Caco-2 (cell line): ENCODE results near the gene MPPED1. TPM values are rescaled to one million over a fixed set of nuclear protein-coding genes. Genes with fewer than 3 reads are reported as not detected.

Experiments
- BruUV-seq: library from RNA; stranded (reverse); fragments of 400-500 nt; replicated peaks from 2 replicates; lab custom pipeline; 2021; lab: Mats Ljungman, UMichigan
- CTCF ChIA-PET: fragments of 300-600 bp; sonication (Branson Sonifier 250); formaldehyde crosslinking; loops from one replicate; lab custom pipeline; 2022; ENCODE audit warnings: antibody characterized with exemption; lab: Charles Lee
- POLR2A ChIA-PET: fragments of 300-600 bp; sonication (Branson Sonifier 250); formaldehyde crosslinking; loops from one replicate; lab custom pipeline; 2022; ENCODE audit warnings: antibody characterized with exemption; lab: Charles Lee
- DNase-seq, 2 experiments: peaks; one replicate each; pipeline versions ENCODE4 v3.0.0 to v3.0.0-alpha.2; 2020 to 2022
- H3K27me3 ChIP-seq: replicated peaks from 2 replicates; pipeline ENCODE4 v1.6.0; 2011; ENCODE audit warnings: low read length; ENCODE audit not compliant: control insufficient read depth, insufficient read depth
- H3K36me3 ChIP-seq: 2 replicates; pipeline ENCODE4 v1.5.1; 2011; ENCODE audit warnings: low read length; ENCODE audit not compliant: control insufficient read depth, insufficient read depth
- H3K4me1 ChIP-seq: fragments of 250-450 bp; sonication (Bioruptor Pico); 2 replicates; pipeline ENCODE4 v1.5.1; 2020; ENCODE audit warnings: mild to moderate bottlenecking
- H3K4me3 ChIP-seq: 2 replicates; pipeline ENCODE4 v1.5.1; 2011; ENCODE audit warnings: low read depth, mild to moderate bottlenecking, control low read depth, low read length
- H3K9me3 ChIP-seq: fragments of 250-450 bp; sonication (Bioruptor Pico); 2 replicates; pipeline ENCODE4 v1.5.1; 2020; ENCODE audit warnings: mild to moderate bottlenecking, moderate library complexity
- H3K27ac Mint-ChIP-seq: one replicate; pipeline ENCODE4 v1.8.0; 2022; ENCODE audit warnings: mixed read lengths; ENCODE audit not compliant: unreplicated experiment
- H3K27me3 Mint-ChIP-seq: one replicate; pipeline ENCODE4 v1.8.0; 2022; ENCODE audit warnings: mixed read lengths; ENCODE audit not compliant: insufficient read depth, unreplicated experiment
- H3K36me3 Mint-ChIP-seq: one replicate; pipeline ENCODE4 v1.8.0; 2022; ENCODE audit warnings: mild to moderate bottlenecking, mixed read lengths; ENCODE audit not compliant: insufficient read depth, unreplicated experiment
- H3K4me1 Mint-ChIP-seq: one replicate; pipeline ENCODE4 v1.8.0; 2022; ENCODE audit warnings: low read depth, mixed read lengths; ENCODE audit not compliant: unreplicated experiment
- H3K4me3 Mint-ChIP-seq: one replicate; pipeline ENCODE4 v1.8.0; 2022; ENCODE audit warnings: mild to moderate bottlenecking, moderate library complexity, mixed read lengths; ENCODE audit not compliant: unreplicated experiment
- H3K9me3 Mint-ChIP-seq: one replicate; pipeline ENCODE4 v1.8.0; 2022; ENCODE audit warnings: mixed read lengths; ENCODE audit not compliant: unreplicated experiment
- intact Hi-C: fragments of 100-400 bp; cut with micrococcal nuclease; formaldehyde crosslinking; loops from one replicate; pipeline ENCODE4 v1.10.0; 2022; ENCODE audit not compliant: unreplicated experiment
- total RNA-seq: library from RNA; stranded (reverse); gene quantifications from 2 replicates; pipeline ENCODE4 v1.2.3, GENCODE V29; 2022
- TF ChIP-seq, protein P1 (sequence below), 2 experiments: fragments of 200-600 bp in 1 of 2; IDR thresholded peaks; 1 replicate in 1 of 2; 2 replicates in 1 of 2; pipeline versions ENCODE4 v1.5.1 to v1.8.0; 2011 to 2022; ENCODE audit warnings: antibody characterized with exemption in 1 of 2, control low read depth in 1 of 2, inconsistent platforms in 1 of 2, low read depth in 1 of 2, low read length in 1 of 2, mild to moderate bottlenecking in 1 of 2, moderate library complexity in 1 of 2; ENCODE audit not compliant: insufficient read depth in 1 of 2, severe bottlenecking in 1 of 2, unreplicated experiment in 1 of 2

MPPED1 gene
- total RNA-seq, 1 experiment from 2014 or later = not detected

DNA sequence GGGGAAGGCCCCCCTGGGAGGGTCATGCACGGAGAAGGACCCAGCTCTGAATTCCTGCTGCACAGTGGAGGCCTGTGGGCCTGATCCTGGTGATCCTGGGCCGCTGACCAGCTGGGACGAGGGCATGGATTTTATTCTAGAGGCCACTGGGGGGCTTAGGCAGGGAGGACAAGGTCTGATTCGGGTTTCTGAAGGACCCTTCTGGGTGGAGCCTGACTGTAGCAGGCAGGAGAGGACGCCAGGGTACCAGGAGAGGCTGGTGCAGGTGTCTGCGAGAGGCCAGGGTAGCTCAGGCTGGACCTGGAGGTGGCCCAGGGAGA, 31.3 kb downstream of the MPPED1 start:
- ChIA-PET POLR2A (no interaction called here), CTCF (no interaction called here)
- H3K4me1 ChIP-seq = no peaks in the 10 kb centered on the region
- no peaks in the 10 kb centered on the region for H3K36me3 ChIP-seq
- Mint-ChIP-seq H3K9me3 (no peaks in the 10 kb centered on the region), H3K27me3 (peaks cover 36% of the 10 kb centered on the region), H3K27ac (no peak overlapping the region), H3K4me1 (no peaks in the 10 kb centered on the region), H3K36me3 (no peaks in the 10 kb centered on the region), H3K4me3 (no peak overlapping the region)
- no peak overlapping the region for H3K4me3 ChIP-seq
- DNase-seq = peak in 1 of 2 experiments; percentile 19
- no TSS peak for BruUV-seq
- TF ChIP-seq, protein P1, sequence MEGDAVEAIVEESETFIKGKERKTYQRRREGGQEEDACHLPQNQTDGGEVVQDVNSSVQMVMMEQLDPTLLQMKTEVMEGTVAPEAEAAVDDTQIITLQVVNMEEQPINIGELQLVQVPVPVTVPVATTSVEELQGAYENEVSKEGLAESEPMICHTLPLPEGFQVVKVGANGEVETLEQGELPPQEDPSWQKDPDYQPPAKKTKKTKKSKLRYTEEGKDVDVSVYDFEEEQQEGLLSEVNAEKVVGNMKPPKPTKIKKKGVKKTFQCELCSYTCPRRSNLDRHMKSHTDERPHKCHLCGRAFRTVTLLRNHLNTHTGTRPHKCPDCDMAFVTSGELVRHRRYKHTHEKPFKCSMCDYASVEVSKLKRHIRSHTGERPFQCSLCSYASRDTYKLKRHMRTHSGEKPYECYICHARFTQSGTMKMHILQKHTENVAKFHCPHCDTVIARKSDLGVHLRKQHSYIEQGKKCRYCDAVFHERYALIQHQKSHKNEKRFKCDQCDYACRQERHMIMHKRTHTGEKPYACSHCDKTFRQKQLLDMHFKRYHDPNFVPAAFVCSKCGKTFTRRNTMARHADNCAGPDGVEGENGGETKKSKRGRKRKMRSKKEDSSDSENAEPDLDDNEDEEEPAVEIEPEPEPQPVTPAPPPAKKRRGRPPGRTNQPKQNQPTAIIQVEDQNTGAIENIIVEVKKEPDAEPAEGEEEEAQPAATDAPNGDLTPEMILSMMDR (IDR thresholded peaks at IDR 0.05; ENCODE audit: insufficient read depth in 1 of 2, low read depth in 1 of 2, low read length in 1 of 2, severe bottlenecking in 1 of 2, unreplicated experiment in 1 of 2) = no peak
- intact Hi-C loops = no loop called here
- H3K9me3 ChIP-seq = no peaks in the 10 kb centered on the region
- no peaks in the 10 kb centered on the region; the same call in none of the 2 replicates for H3K27me3 ChIP-seq

DNA sequence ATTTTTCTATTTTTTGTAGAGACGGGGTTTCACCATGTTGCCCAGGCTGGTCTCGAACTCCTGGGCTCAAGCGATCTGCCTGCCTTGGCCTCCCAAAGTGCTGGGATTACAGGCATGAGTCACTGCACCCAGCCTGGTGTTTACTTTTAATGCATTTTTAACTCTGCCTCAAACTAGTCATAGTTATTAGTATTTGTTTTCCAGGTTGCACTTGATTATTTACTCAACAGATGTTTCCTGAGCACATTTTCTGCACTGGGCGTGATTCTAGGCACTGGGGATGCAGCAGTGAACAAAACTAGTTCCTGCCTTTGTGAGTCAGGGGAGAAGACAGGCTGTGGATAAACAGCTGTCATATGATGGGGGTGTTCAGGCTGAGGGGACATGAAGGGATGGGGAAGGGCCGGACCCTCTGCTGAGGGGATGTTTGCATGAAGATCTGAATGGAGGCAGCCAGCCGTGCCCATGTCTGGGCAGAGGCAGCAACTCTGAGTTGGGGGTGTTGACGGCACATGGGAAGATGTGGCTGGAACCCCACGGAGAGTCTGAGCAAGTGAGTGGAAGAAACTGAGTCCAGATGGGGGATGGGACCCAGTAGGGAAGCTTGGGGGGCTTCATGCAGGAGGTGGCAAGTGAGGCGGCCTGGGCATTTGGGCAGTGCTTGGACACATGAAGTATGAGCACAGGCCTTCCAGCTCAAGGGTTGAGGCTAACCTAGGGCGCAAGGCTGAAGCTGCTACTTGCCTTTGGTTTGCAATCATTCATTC, 34.4 kb downstream of the MPPED1 start:
- Histone ChIP-seq H3K9me3 (no peaks in the 10 kb centered on the region), H3K27me3 (no peaks in the 10 kb centered on the region; the same call in 1 of the 2 replicates), H3K4me1 (no peaks in the 10 kb centered on the region), H3K4me3 (no peak overlapping the region), H3K36me3 (no peaks in the 10 kb centered on the region)
- Mint-ChIP-seq H3K9me3 (no peaks in the 10 kb centered on the region), H3K4me3 (no peak overlapping the region), H3K27me3 (peaks cover 19% of the 10 kb centered on the region), H3K27ac (no peak overlapping the region), H3K4me1 (no peaks in the 10 kb centered on the region), H3K36me3 (no peaks in the 10 kb centered on the region)
- TF ChIP-seq, protein P1 (IDR thresholded peaks at IDR 0.05; ENCODE audit: insufficient read depth in 1 of 2, low read depth in 1 of 2, low read length in 1 of 2, severe bottlenecking in 1 of 2, unreplicated experiment in 1 of 2) = no peak
- DNase-seq = peak in 1 of 2 experiments; percentile 13
- BruUV-seq = no TSS peak
- intact Hi-C loops = no loop called here
- CTCF ChIA-PET = interaction anchor here (0.7 kb wide), 1 partner anchor 227 kb away, joined by 4 read pairs; no protein-coding TSS in a partner anchor
- POLR2A ChIA-PET = no interaction called here

DNA sequence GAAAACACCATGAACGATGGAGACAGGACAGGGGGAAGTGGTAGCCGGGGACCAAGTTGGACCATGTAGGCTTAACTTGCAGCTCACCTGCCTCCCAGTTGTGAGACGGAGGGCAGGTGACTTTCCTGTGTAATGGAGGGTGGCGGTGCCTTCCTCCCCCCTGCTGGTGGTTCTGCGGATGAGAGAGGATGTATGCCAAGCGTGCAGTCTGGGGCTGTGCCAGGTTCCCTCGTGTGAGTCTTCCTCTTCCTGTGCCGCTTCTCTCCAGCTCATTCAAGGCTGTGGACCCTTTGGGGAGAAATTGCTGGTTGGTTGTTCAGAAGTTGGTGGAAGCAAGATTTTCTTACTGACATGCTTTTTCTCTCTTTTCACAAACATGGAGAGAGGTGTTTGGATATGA, 35.1 kb downstream of the MPPED1 start:
- Mint-ChIP-seq H3K4me1 (no peaks in the 10 kb centered on the region), H3K36me3 (no peaks in the 10 kb centered on the region), H3K4me3 (no peak overlapping the region), H3K9me3 (no peaks in the 10 kb centered on the region), H3K27me3 (peaks cover 15% of the 10 kb centered on the region), H3K27ac (no peak overlapping the region)
- ChIA-PET CTCF (no interaction called here), POLR2A (no interaction called here)
- Histone ChIP-seq H3K27me3 (no peaks in the 10 kb centered on the region; the same call in 1 of the 2 replicates), H3K9me3 (no peaks in the 10 kb centered on the region), H3K4me3 (no peak overlapping the region), H3K36me3 (no peaks in the 10 kb centered on the region), H3K4me1 (no peaks in the 10 kb centered on the region)
- peak in 1 of 2 experiments; percentile 22 for DNase-seq
- BruUV-seq = no TSS peak
- intact Hi-C loops = no loop called here
- TF ChIP-seq, protein P1 (IDR thresholded peaks at IDR 0.05; ENCODE audit: insufficient read depth in 1 of 2, low read depth in 1 of 2, low read length in 1 of 2, severe bottlenecking in 1 of 2, unreplicated experiment in 1 of 2) = no peak
